GM10266 (cell line): Measurements from ENCODE around the gene ADAM17.

Source experiments
- DNase-seq: peaks from one replicate; pipeline ENCODE4 v3.0.0; 2012; ENCODE audit errors: extremely low spot score
- CTCF ChIP-seq: IDR thresholded peaks from 2 replicates; pipeline ENCODE4 v1.5.1; 2012; ENCODE audit warnings: mild to moderate bottlenecking, low read depth; ENCODE audit not compliant: control insufficient read depth, insufficient read depth; ENCODE audit errors: missing control alignments

The ADAM17 gene

DNA sequence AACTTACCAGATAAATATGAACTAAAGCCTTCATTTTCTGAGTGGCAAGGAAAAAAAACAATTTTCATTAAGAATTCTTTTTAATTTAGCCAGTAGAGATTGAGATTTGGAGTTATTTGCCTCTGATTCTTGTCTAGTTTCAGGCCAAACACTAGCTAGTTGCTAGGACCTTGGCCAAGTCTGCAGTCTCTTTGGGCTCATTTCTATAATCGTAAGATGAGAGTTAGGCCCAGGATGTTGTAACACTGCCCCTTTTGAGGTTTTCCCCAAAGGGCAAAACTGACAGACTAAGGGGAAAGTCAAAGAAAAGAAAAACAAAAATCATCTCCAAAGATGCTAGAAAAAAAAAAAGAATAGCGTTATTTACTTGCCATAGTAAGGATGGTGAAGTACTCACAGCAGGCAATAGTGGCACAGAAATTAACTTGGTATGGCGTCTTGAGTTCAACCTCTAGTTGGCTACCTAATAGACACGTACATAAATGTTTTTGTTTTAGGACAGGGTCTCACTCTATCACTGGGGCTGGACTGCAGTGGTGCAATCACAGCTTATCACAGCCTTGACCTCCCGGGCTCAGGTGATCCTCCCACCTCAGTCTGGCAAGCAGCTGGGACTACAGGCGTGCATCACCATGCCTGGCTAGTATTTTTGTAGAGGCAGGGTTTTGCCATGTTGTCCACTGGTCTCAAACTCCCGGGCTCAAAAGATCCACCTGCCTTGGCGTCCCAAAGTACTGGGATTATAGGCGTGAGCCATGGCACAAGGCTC lies 23.0 kb upstream of the ADAM17 start:
- DNase-seq: no peak
- TF ChIP-seq CTCF: no peak

GRCh38 chr2:9574331-9574730 lies 18.7 kb upstream of the ADAM17 start:
- DNase-seq: no peak
- TF ChIP-seq CTCF: no peak

DNA sequence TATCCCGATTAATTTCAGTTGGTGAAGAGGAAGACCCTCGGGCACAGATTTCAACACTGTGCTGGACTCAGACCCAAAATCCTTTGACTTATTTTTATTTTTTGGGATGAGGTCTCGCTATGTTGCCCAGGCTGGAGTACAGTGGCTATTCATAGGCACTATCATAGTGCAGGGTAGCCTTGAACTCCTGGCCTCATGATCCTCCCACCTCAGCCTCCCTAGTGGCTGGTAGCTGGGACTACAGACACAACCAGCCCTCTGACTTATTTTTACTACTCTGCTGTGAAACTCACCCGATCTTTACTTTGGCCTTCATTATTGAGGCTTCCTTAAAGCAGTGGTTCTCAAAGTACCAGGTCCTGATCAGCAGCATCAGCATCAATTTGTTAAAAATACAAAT lies 18.2 kb upstream of the ADAM17 start:
- no peak for TF ChIP-seq CTCF
- no peak for DNase-seq

- TF ChIP-seq CTCF: no peak
- DNase-seq: no peak
Observed at GRCh38 chr2:9573013-9573720, 17.5 kb upstream of the ADAM17 start.

GRCh38 chr2:9570182-9571060 lies 14.8 kb upstream of the ADAM17 start:
- no peak for DNase-seq
- TF ChIP-seq CTCF: no peak

DNA sequence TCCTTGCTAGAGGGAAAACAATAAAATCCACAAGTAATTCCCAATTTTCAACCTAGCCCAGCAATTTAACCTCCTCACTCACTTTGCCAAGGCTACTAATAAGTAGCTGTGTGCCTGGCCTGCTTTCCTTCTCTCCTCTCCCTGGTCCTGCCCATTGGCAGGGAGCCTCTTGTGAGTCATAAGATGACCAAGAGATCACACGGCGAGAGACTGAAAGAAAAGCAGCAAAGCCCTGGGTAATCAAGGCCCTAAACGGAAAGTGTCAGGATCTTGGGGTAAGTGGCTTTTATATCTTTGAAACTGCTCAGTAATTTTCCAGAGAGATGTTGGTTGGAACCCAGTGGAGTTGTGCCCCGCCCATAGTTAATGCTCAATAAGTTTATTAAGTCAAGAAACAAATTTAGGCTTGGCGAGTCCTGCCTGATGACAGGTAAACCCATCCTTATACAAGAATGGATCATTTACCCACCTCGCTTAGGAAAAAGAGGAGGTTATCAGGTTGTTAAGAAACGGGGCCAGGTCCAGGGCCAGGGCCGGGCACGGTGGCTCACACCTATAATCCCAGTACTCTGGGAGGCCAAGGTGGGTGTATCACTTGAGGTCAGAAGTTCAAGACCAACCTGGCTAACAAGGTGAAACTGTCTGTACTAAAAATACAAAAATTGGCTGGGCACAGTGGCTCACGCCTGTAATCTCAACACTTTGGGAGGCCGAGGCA lies 10.0 kb upstream of the ADAM17 start:
- TF ChIP-seq CTCF: no peak
- no peak for DNase-seq
